ENCODE results near the gene LARP1.

Gene LARP1

DNA sequence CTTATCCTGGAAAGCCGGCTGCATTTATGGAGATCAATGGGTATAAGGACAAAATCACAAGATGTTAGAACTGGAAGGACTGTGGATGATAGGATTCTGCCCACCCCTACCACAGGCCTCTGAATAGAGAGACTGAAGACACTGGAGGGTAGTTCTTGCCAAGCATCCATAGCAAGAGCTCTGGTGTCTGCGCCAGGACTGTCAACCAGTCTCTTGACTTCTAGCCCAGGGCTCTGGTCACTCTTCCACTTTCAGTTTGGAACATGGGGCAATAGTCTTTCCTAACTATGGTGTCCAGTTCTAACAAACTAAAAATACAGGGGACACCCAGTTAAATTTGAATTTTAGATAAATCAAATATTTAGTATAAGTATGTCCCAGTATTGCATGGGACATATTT lies 23.4 kb downstream of the LARP1 start:
- TF ChIP-seq CEBPB (IDR thresholded peaks at IDR 0.05) (no peak), EP300 (IDR thresholded peaks at IDR 0.05; ENCODE audit: borderline replicate concordance) (no peak), ZBTB7A (IDR thresholded peaks at IDR 0.05; ENCODE audit: low read depth) (no peak), FOXM1 (IDR thresholded peaks at IDR 0.05; ENCODE audit: borderline replicate concordance, low read depth) (no peak), CREB1 (IDR thresholded peaks at IDR 0.05; ENCODE audit: low read depth) (no peak), RAD21 (IDR thresholded peaks at IDR 0.05; ENCODE audit: low read depth) (no peak), TEAD4 (IDR thresholded peaks at IDR 0.05) (no peak), YY1 (IDR thresholded peaks at IDR 0.05; ENCODE audit: low read depth) (no peak), TCF12 (IDR thresholded peaks at IDR 0.05; ENCODE audit: low read depth) (no peak), NFIC (IDR thresholded peaks at IDR 0.05) (no peak), EGR1 (IDR thresholded peaks at IDR 0.05) (no peak)
- TF ChIP-seq, protein P1, sequence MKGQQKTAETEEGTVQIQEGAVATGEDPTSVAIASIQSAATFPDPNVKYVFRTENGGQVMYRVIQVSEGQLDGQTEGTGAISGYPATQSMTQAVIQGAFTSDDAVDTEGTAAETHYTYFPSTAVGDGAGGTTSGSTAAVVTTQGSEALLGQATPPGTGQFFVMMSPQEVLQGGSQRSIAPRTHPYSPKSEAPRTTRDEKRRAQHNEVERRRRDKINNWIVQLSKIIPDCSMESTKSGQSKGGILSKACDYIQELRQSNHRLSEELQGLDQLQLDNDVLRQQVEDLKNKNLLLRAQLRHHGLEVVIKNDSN (IDR thresholded peaks at IDR 0.05): no peak
- TF ChIP-seq, protein P2, sequence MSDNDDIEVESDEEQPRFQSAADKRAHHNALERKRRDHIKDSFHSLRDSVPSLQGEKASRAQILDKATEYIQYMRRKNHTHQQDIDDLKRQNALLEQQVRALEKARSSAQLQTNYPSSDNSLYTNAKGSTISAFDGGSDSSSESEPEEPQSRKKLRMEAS (IDR thresholded peaks at IDR 0.05): no peak
- TF ChIP-seq, protein P3, sequence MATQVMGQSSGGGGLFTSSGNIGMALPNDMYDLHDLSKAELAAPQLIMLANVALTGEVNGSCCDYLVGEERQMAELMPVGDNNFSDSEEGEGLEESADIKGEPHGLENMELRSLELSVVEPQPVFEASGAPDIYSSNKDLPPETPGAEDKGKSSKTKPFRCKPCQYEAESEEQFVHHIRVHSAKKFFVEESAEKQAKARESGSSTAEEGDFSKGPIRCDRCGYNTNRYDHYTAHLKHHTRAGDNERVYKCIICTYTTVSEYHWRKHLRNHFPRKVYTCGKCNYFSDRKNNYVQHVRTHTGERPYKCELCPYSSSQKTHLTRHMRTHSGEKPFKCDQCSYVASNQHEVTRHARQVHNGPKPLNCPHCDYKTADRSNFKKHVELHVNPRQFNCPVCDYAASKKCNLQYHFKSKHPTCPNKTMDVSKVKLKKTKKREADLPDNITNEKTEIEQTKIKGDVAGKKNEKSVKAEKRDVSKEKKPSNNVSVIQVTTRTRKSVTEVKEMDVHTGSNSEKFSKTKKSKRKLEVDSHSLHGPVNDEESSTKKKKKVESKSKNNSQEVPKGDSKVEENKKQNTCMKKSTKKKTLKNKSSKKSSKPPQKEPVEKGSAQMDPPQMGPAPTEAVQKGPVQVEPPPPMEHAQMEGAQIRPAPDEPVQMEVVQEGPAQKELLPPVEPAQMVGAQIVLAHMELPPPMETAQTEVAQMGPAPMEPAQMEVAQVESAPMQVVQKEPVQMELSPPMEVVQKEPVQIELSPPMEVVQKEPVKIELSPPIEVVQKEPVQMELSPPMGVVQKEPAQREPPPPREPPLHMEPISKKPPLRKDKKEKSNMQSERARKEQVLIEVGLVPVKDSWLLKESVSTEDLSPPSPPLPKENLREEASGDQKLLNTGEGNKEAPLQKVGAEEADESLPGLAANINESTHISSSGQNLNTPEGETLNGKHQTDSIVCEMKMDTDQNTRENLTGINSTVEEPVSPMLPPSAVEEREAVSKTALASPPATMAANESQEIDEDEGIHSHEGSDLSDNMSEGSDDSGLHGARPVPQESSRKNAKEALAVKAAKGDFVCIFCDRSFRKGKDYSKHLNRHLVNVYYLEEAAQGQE (IDR thresholded peaks at IDR 0.05; ENCODE audit: low read depth): no peak

DNA sequence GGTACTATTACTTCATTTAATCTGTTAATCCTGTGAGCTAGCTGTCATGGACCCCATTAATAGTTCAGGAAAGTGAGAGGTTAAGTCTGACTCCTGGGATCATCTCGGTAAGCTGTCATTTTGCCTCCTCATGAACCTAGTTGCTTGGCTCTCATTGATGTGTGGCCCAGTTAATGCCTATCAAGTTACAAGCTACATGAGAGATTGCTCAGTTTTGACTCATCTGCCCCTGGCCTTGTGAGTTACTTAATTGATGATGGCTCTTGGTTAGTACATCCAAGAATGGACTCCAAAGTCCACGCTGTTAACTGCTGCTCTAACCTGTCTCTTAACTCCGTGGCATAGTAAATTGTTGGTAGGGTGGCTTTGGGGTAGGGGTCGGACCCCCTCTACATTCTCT lies 23.9 kb downstream of the LARP1 start:
- TF ChIP-seq TAF1 (IDR thresholded peaks at IDR 0.05; ENCODE audit: low read depth) (no peak), CREB1 (IDR thresholded peaks at IDR 0.05; ENCODE audit: low read depth) (no peak)
- TF ChIP-seq, protein P1 (IDR thresholded peaks at IDR 0.05): no peak

DNA sequence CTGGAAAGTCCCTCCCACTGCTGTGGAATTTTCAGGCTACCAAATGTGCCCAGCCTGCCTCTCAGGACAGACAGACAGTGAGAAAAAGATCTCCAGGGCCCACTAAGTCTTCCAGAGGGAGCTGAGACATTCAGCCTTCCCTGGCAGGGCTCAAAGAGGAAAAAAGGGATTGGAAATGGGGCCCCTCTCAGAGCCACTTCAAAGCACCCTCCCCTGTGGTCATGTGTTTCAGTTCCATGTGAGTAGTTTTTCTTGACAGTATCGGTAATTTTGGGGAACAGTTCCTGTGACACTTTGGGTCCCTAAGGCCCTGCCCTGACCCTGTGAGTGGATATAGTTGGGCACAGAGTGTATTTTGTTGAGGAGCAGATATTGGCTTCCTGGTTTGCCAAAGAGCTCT lies 25.0 kb downstream of the LARP1 start:
- TF ChIP-seq FOXM1 (IDR thresholded peaks at IDR 0.05; ENCODE audit: borderline replicate concordance, low read depth) (no peak), YY1 (IDR thresholded peaks at IDR 0.05; ENCODE audit: low read depth) (no peak), EP300 (IDR thresholded peaks at IDR 0.05; ENCODE audit: borderline replicate concordance) (no peak), ZBTB7A (IDR thresholded peaks at IDR 0.05; ENCODE audit: low read depth) (no peak), NFIC (IDR thresholded peaks at IDR 0.05) (no peak), EGR1 (IDR thresholded peaks at IDR 0.05) (no peak), RAD21 (IDR thresholded peaks at IDR 0.05; ENCODE audit: low read depth) (no peak), TAF1 (IDR thresholded peaks at IDR 0.05; ENCODE audit: low read depth) (no peak), CREB1 (IDR thresholded peaks at IDR 0.05; ENCODE audit: low read depth) (no peak), CEBPB (IDR thresholded peaks at IDR 0.05) (no peak), TEAD4 (IDR thresholded peaks at IDR 0.05) (no peak), TCF12 (IDR thresholded peaks at IDR 0.05; ENCODE audit: low read depth) (no peak)
- TF ChIP-seq, protein P2 (IDR thresholded peaks at IDR 0.05): no peak
- TF ChIP-seq, protein P1 (IDR thresholded peaks at IDR 0.05): no peak
- TF ChIP-seq, protein P3 (IDR thresholded peaks at IDR 0.05; ENCODE audit: low read depth): no peak

DNA sequence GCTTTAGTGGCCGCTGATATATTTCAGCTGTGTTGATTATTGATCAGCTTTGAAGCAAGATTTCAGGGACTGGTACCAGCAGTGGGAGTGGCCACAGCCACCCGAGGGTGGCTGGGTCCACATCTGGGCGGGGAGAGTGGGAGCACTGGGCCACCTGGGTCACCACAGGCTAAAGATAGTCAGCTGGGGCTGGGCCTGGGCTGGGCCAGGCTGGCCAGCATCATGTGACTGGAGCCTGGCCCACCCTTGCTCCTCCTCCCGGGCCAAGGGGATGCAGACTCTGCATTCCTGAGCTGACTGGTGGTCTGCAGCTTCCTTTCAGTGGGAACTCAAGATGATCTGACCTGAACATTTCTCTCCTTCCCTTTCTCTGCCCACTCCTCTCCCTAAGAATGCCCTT lies 27.1 kb downstream of the LARP1 start:
- no peak for TF ChIP-seq EP300 (IDR thresholded peaks at IDR 0.05; ENCODE audit: borderline replicate concordance)
- no peak for TF ChIP-seq CREB1 (IDR thresholded peaks at IDR 0.05; ENCODE audit: low read depth)
- TF ChIP-seq, protein P1 (IDR thresholded peaks at IDR 0.05): peak; percentile 58
- no peak for TF ChIP-seq TEAD4 (IDR thresholded peaks at IDR 0.05)

DNA sequence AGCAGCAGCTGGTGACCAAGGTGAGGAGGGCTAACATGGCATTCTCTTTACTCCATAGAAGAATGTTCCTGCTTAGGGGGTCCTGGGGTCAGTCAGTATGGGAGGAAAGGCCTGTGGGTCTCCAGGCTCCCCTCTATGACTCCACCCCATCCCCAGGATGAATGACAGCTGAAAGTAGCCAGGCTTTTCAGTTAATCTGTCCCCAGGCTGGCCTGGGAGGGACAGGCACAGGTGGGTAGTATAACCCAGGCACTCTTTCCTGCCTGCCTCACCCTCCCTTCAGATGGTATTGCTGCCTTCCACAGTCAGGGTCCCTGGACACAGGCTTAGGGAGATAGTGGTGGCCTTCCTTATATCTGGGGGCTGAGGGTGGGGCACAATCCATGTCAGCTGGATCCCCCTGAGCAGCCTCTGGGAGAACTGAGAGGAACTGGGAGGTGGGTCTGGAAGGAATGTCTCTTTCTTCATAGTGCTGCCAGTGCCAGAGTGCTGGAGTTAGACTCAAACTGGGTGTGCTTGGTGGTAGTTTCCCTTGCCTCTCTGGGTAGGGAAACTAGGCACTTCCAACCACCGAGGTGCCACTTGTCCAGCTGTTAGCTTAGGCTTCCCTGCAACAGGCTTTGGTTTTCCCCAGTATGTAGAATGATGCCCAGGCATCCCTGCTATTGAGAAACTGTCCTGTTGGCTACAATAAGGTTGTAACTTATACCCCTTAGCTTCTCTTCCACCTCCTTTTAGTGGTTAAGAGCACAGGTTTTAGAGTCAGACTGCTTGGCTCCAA lies 27.8 kb downstream of the LARP1 start:
- no peak for TF ChIP-seq TEAD4 (IDR thresholded peaks at IDR 0.05)
- no peak for TF ChIP-seq TAF1 (IDR thresholded peaks at IDR 0.05; ENCODE audit: low read depth)
- TF ChIP-seq NFIC (IDR thresholded peaks at IDR 0.05): no peak
- no peak for TF ChIP-seq FOXM1 (IDR thresholded peaks at IDR 0.05; ENCODE audit: borderline replicate concordance, low read depth)
- TF ChIP-seq RAD21 (IDR thresholded peaks at IDR 0.05; ENCODE audit: low read depth): no peak
- TF ChIP-seq, protein P3 (IDR thresholded peaks at IDR 0.05; ENCODE audit: low read depth): no peak
- TF ChIP-seq, protein P2 (IDR thresholded peaks at IDR 0.05): no peak
- TF ChIP-seq ZBTB7A (IDR thresholded peaks at IDR 0.05; ENCODE audit: low read depth): no peak
- no peak for TF ChIP-seq CEBPB (IDR thresholded peaks at IDR 0.05)
- TF ChIP-seq TCF12 (IDR thresholded peaks at IDR 0.05; ENCODE audit: low read depth): no peak
- TF ChIP-seq EGR1 (IDR thresholded peaks at IDR 0.05): no peak
- TF ChIP-seq YY1 (IDR thresholded peaks at IDR 0.05; ENCODE audit: low read depth): no peak
- TF ChIP-seq EP300 (IDR thresholded peaks at IDR 0.05; ENCODE audit: borderline replicate concordance): no peak
- TF ChIP-seq, protein P1 (IDR thresholded peaks at IDR 0.05): no peak

Data from Ishikawa (cell line).